ENCODE results near the gene SCYL1. TPM values are rescaled to one million over a fixed set of nuclear protein-coding genes. Genes with fewer than 3 reads are reported as not detected.
A peak's percentile ranks its signal among the peaks of the same experiment; 100 is the strongest.

The SCYL1 gene
- total RNA-seq, 1 donor from 2014 or later, result 91.1 TPM

GRCh38 chr11:65541093-65541982, 16.5 kb downstream of the SCYL1 start:
- peaks cover 31% of the 10 kb centered on the region for H3K36me3 Mint-ChIP-seq
- H3K4me3 Mint-ChIP-seq, result peak overlapping the region; percentile 59
- peaks cover 25% of the 10 kb centered on the region for H3K4me1 Mint-ChIP-seq
- H3K9me3 Mint-ChIP-seq, result no peaks in the 10 kb centered on the region
- H3K27me3 Mint-ChIP-seq (ENCODE audit: low read depth), result peaks cover 3% of the 10 kb centered on the region
- H3K27ac Mint-ChIP-seq, result peak overlapping the region; percentile 90
- DNase-seq (ENCODE audit: low spot score in 2 of 2, unreplicated experiment in 2 of 2), result no peak
- no peak for TF ChIP-seq CTCF (IDR thresholded peaks at IDR 0.05; ENCODE audit: unreplicated experiment)

- peaks cover 29% of the 10 kb centered on the region for H3K36me3 Mint-ChIP-seq
- H3K27me3 Mint-ChIP-seq (ENCODE audit: low read depth), result peaks cover 3% of the 10 kb centered on the region
- no peak for TF ChIP-seq CTCF (IDR thresholded peaks at IDR 0.05; ENCODE audit: unreplicated experiment)
- H3K4me1 Mint-ChIP-seq, result peaks cover 27% of the 10 kb centered on the region
- H3K4me3 Mint-ChIP-seq, result no peak overlapping the region
- H3K9me3 Mint-ChIP-seq, result no peaks in the 10 kb centered on the region
- DNase-seq (ENCODE audit: low spot score in 2 of 2, unreplicated experiment in 2 of 2), result no peak
- no peak overlapping the region for H3K27ac Mint-ChIP-seq
Observed at GRCh38 chr11:65542738-65543390, 18.0 kb downstream of the SCYL1 start.

GRCh38 chr11:65545853-65546216, 21.0 kb downstream of the SCYL1 start:
- TF ChIP-seq CTCF (IDR thresholded peaks at IDR 0.05; ENCODE audit: unreplicated experiment), result no peak
- peaks cover 48% of the 10 kb centered on the region for H3K36me3 Mint-ChIP-seq
- H3K4me1 Mint-ChIP-seq, result peaks cover 28% of the 10 kb centered on the region
- peak overlapping the region; percentile 16 for H3K4me3 Mint-ChIP-seq
- H3K27me3 Mint-ChIP-seq (ENCODE audit: low read depth), result peaks cover 3% of the 10 kb centered on the region
- H3K27ac Mint-ChIP-seq, result peak overlapping the region; percentile 41
- H3K9me3 Mint-ChIP-seq, result no peaks in the 10 kb centered on the region
- DNase-seq (ENCODE audit: low spot score in 2 of 2, unreplicated experiment in 2 of 2), result no peak

- Mint-ChIP-seq H3K4me3 (peak overlapping the region; percentile 30), H3K4me1 (peaks cover 24% of the 10 kb centered on the region), H3K27me3 (ENCODE audit: low read depth) (peaks cover 3% of the 10 kb centered on the region), H3K9me3 (no peaks in the 10 kb centered on the region), H3K27ac (peak overlapping the region; percentile 47), H3K36me3 (peaks cover 52% of the 10 kb centered on the region)
- TF ChIP-seq CTCF (IDR thresholded peaks at IDR 0.05; ENCODE audit: unreplicated experiment), result no peak
- DNase-seq (ENCODE audit: low spot score in 2 of 2, unreplicated experiment in 2 of 2), result peak; percentile 75 to 87
Observed at GRCh38 chr11:65546217-65546958, 21.5 kb downstream of the SCYL1 start.

GRCh38 chr11:65547446-65548125, 22.7 kb downstream of the SCYL1 start:
- H3K4me3 Mint-ChIP-seq, result no peak overlapping the region
- H3K4me1 Mint-ChIP-seq, result peaks cover 20% of the 10 kb centered on the region
- no peak for DNase-seq (ENCODE audit: low spot score in 2 of 2, unreplicated experiment in 2 of 2)
- peaks cover 61% of the 10 kb centered on the region for H3K36me3 Mint-ChIP-seq
- TF ChIP-seq CTCF (IDR thresholded peaks at IDR 0.05; ENCODE audit: unreplicated experiment), result no peak
- H3K27me3 Mint-ChIP-seq (ENCODE audit: low read depth), result peaks cover 3% of the 10 kb centered on the region
- no peak overlapping the region for H3K27ac Mint-ChIP-seq
- H3K9me3 Mint-ChIP-seq, result no peaks in the 10 kb centered on the region
